ENCODE results near the gene C3AR1.

GRCh38 chr12:8081251-8081920 lies 15.2 kb upstream of the C3AR1 start:
- TF ChIP-seq SP1 (IDR thresholded peaks at IDR 0.05) (no peak), JUND (IDR thresholded peaks at IDR 0.05) (no peak), MAX (IDR thresholded peaks at IDR 0.05) (no peak), RAD21 (IDR thresholded peaks at IDR 0.05) (no peak), EGR1 (IDR thresholded peaks at IDR 0.05; ENCODE audit: low read depth in 2 of 2) (no peak), YY1 (IDR thresholded peaks at IDR 0.05) (no peak), TAF1 (conservative IDR thresholded peaks at IDR 0.05) (no peak)
- TF ChIP-seq, protein P1, sequence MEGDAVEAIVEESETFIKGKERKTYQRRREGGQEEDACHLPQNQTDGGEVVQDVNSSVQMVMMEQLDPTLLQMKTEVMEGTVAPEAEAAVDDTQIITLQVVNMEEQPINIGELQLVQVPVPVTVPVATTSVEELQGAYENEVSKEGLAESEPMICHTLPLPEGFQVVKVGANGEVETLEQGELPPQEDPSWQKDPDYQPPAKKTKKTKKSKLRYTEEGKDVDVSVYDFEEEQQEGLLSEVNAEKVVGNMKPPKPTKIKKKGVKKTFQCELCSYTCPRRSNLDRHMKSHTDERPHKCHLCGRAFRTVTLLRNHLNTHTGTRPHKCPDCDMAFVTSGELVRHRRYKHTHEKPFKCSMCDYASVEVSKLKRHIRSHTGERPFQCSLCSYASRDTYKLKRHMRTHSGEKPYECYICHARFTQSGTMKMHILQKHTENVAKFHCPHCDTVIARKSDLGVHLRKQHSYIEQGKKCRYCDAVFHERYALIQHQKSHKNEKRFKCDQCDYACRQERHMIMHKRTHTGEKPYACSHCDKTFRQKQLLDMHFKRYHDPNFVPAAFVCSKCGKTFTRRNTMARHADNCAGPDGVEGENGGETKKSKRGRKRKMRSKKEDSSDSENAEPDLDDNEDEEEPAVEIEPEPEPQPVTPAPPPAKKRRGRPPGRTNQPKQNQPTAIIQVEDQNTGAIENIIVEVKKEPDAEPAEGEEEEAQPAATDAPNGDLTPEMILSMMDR (IDR thresholded peaks at IDR 0.05; ENCODE audit: low read depth, low read length, missing input control) = no peak
- TF ChIP-seq, protein P2, sequence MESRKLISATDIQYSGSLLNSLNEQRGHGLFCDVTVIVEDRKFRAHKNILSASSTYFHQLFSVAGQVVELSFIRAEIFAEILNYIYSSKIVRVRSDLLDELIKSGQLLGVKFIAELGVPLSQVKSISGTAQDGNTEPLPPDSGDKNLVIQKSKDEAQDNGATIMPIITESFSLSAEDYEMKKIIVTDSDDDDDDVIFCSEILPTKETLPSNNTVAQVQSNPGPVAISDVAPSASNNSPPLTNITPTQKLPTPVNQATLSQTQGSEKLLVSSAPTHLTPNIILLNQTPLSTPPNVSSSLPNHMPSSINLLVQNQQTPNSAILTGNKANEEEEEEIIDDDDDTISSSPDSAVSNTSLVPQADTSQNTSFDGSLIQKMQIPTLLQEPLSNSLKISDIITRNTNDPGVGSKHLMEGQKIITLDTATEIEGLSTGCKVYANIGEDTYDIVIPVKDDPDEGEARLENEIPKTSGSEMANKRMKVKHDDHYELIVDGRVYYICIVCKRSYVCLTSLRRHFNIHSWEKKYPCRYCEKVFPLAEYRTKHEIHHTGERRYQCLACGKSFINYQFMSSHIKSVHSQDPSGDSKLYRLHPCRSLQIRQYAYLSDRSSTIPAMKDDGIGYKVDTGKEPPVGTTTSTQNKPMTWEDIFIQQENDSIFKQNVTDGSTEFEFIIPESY (IDR thresholded peaks at IDR 0.05) = no peak

Measured in liver (tissue), 3 donors.